NCI-H460 (cell line): ENCODE data around the gene ZNF391. TPM values are rescaled to one million over a fixed set of nuclear protein-coding genes. Genes with fewer than 3 reads are reported as not detected.
"Not testable (repeated sequence)": the region's sequence is repeated elsewhere in the genome, so short reads cannot be mapped to it uniquely, and the experiment has no call there.

ENCODE experiments used
- DNase-seq: peaks from one replicate; pipeline ENCODE4 v3.0.0-alpha.2; 2016; ENCODE audit warnings: low read depth; ENCODE audit errors: extremely low read depth
- polyA plus RNA-seq: library from polyadenylated mRNA; depleted of rRNA; stranded (reverse); fragments of >200 nt; gene quantifications from 2 replicates; pipeline ENCODE4 v1.2.3, GENCODE V29; 2014; cell fraction: nucleus; rRNA removed
- total RNA-seq: library from RNA; depleted of rRNA; stranded (reverse); fragments of >200 nt; shearing (Covaris generic); gene quantifications from 2 replicates; pipeline ENCODE4 v1.2.3, GENCODE V29; 2014; rRNA removed

Gene ZNF391
- total RNA-seq, result 4.2 and 5.5 TPM in 2 replicates
- polyA plus RNA-seq, result 2.1 and 2.2 TPM in 2 replicates

DNA sequence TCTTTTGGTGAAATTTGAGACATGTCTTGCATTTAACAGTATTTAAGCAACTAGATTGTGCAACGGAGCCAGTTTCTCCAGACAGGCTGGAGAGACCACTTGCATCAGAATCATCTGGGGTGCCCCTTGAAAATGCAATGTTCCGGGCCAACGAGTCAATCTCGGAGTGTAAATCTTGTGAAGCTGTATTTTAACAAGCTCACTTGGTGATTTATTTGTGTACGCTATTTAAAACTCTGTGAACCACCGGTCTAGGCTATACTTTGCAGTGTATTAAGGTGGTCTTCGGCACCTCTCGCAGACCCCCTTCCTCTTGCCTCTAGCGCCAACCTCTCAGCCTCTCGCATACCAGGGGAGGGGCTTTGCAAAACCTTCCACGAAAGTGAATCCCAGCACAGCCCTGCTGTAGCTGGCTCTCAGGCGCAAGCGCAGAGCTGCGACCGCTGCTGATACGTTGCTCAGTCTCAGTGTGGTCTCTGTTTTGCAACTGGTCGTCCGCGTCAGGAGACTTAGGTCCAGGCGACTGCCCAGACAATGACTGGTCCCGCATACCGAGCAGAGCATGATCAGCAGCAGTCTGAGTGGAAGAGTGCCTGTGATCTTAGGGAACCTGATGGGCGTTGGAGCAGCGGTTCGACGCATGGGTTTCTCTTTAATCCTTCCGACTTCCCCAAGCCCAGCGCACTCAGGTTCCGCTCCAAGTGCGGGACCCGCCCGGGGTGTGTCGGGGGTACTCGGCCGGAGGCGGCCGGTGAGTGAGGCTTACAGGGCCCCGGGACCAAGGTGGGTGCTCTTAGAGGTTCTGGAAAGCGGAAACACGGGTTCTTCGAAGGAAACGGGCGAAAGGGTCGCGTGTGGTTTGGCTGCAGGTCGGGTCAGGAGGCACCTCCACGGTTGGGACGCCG lies at the start of gene ZNF391:
ZNF391 (plus strand) TSS at position 467 of the 905 bp plus-strand sequence. CDS start 11,612 bp downstream, outside the sequence.
- peak; percentile 67 for DNase-seq

DNA sequence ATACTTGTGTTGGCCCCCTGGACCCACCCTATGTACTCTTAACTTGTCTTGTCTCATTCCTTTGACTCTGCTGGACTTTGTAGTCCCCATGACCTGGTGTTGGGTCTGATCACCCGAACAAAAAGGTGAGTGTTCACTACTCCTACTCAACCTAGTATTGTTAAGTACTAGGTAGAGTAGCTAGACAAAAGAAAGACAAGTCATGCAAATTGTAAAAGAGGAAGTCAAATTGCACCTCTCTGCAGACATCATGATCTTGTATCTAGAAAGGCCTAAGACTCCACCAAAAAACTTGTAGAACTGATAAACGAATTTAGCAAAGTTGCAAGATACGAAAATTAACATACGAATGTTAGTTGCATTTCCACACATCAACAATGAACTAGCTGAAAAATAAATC lies 35.7 kb upstream of the ZNF391 start:
- no peak for DNase-seq

- no peak for DNase-seq
Measured at GRCh38 chr6:27358786-27359185, 29.8 kb upstream of the ZNF391 start.

DNA sequence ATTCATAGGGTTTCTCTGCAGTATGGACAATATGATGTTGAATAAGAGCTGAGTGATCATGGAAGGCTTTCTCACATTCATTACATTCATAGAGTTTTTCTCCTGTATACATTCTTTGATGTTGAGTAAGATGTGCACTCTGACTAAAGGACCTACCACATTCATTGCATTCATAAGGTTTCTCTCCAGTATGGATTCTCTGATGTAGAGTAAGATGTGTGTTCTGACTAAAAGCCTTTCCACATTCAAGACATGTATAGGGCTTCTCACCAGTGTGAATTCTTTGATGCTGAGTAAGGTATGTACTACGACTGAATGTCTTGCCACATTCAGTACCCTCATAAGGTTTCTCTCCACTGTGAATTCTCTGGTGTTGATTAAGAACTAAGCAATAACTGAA lies 29.3 kb upstream of the ZNF391 start:
- no peak for DNase-seq

DNA sequence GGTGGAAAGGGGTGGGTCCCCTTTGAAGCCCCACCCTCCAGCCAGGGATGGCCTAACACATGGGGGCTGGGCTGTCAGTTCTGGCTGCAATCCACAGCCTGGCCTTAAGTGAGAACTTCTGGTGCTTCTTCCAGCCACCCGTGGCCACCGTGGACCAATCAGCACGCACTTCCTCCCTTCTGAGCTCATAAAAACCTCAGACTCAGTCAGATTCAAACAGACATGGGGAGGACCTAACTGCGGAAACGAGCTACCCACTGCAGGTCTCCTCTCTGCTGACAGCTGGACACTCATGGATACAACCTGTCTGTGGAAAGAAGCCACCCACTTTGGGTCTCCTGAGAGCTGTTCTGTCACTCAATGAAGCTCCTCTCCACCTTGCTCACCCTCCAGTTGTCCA lies 20.4 kb upstream of the ZNF391 start:
- no peak for DNase-seq

GRCh38 chr6:27370391-27370790 lies 18.2 kb upstream of the ZNF391 start:
- DNase-seq, result no peak

DNA sequence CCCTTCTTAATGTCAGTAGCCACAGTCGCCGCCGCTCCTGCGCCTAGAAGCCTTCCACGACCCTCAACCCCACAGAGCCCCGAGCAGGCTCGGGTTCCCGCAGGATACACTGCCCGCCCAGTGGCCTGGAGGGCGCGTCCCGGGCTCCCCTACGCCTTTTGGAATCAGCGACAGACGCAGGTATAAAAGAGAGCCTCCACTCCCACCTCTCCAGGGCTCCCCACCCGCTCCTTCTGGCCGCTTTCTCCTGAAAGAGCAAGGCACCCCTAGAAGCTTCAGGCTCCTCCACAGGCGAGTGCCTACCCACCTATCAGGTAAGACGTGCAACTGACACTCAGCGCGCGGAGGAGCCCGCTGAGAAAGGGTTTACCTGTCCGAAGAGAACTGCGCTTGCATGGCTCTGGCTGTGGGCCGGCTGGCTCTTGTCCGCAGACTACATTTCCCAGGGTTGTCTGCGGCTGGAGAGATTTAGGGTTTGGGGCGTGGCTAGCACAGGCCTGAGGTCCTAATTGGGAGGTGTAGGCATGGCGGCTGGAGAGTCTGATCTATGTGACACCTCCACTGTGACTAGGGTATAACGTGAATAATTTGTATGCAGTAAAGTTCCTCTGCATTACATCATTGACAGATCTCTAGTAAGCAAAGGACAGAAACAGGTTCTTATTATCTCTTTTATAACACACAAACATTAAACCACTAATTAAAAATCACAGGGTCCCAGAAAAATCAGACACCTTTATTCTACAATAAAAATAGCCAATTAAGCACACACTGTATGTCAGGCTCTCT lies 13.5 kb upstream of the ZNF391 start:
- DNase-seq, result peak; percentile 61

DNA sequence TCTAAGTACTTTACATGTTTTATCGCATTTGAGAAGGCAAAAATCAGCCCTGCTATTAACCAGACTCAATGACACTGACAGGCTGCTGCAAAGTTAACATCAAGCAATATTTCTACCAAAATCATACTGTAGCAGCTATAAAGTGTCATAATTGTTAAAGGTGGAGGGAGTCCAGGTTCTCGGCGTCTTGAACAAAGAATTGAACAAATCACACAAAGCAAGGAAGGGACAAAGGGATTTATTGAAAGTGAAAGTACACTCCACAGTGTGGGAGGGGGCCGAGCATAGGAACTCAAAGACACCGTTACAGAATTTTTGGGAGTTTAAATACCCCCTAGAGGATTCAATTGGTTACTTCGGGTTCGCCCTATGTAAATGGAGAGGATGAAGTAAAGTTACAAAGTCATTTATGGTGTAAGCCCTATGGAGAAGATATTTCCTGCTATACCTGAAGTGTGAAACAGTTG lies 12.9 kb upstream of the ZNF391 start:
- DNase-seq, result no peak

GRCh38 chr6:27378406-27378805 lies 10.2 kb upstream of the ZNF391 start:
- DNase-seq, result not testable (repeated sequence)

DNA sequence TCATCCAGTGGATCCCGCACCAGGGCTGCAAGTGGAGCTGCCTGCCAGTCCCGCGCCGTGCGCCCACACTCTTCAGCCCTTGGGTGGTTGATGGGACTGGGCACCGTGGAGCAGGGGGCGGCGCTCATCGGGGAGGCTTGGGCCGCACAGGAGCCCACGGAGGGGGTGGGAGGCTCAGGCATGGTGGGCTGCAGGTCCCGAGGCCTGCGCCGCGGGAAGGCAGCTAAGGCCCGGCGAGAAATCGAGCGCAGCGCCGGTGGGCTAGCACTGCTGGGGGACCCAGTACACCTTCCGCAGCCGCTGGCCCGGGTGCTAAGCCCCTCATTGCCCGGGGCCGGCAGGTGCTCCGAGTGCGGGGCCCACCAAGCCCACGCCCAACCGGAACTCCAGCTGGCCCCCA lies 7.6 kb upstream of the ZNF391 start:
- DNase-seq, result not testable (repeated sequence)

DNA sequence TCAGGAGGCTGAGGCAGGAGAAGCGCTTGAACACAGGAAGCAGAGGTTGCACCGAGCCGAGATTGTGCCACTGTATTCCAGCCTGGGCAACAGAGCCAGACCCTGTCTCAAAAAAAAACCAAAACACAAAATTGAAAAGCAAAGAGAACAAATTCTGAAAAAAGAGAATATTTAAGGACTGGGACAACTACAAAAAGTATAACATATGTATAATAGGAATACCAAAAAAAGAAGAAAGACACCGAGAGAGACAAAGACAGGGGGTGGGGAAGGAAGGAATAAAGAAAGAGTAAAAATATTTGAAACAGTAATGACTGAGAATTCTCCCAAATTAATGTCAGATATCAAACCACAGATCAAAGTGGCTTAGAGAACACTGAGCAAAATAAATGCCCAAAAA lies 5.5 kb upstream of the ZNF391 start:
- no peak for DNase-seq

- no peak for DNase-seq
Measured at GRCh38 chr6:27383481-27383880, 5.1 kb upstream of the ZNF391 start.

- no peak for DNase-seq
Measured at GRCh38 chr6:27392623-27393022, 4.1 kb downstream of the ZNF391 start.

GRCh38 chr6:27394073-27394472 lies 5.5 kb downstream of the ZNF391 start:
- no peak for DNase-seq

- DNase-seq, result no peak
Measured at GRCh38 chr6:27400877-27401642, 12.5 kb downstream of the ZNF391 start.

GRCh38 chr6:27406085-27406484 lies 17.5 kb downstream of the ZNF391 start:
- no peak for DNase-seq

DNA sequence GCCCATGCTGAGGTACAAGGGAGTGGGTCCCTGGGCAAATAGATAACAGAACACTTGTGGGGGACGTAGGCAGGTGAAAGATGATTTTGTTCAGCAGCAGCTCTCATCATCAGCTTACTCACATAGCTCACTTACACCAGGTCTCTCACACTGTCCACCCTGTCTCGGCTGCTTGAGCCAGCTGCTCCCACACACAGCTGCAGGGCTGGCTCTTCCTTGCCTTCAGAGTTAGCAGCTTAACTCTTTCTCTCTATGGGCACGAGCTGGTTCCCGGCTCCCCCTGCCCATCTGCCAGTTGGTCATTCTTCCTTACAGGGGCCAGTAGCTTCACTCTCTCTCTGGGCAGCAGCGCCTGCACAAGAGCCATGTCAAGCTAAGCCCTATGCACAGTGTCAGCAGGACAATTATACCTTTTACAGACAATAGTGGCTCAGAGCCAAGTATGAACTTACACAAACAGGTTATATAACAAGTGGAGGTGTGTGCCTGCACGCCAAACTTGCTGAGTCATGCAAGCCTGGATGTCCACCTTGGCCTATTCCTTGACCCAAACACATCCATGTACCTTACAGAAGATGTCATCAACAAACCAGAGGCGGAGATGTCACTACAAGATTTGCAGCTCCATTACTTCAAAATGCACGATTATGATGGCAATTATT lies 18.7 kb downstream of the ZNF391 start:
- DNase-seq, result no peak

DNA sequence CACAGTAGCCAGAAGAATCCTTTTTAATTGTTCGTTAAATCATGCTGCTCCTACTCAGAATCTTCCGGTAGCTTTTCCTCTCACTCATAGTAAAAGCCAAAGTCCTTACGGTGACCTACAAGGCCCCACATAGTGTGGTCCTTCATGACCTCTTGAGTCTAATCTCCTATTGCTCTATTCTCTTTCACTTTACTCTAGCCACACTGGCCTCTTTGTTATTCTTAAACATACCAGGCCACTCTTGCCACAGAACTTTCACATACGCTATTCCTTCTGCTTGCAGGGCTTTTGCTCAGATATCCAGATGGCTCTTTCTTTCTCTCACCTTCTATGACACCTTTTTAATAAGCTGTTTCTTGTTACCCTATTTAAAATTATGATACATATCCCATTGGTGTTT lies 25.7 kb downstream of the ZNF391 start:
- no peak for DNase-seq

- no peak for DNase-seq
Measured at GRCh38 chr6:27414996-27415395, 26.4 kb downstream of the ZNF391 start.

- no peak for DNase-seq
Measured at GRCh38 chr6:27415898-27416297, 27.3 kb downstream of the ZNF391 start.
